Measurements from ENCODE around the gene UTP18.

DNA sequence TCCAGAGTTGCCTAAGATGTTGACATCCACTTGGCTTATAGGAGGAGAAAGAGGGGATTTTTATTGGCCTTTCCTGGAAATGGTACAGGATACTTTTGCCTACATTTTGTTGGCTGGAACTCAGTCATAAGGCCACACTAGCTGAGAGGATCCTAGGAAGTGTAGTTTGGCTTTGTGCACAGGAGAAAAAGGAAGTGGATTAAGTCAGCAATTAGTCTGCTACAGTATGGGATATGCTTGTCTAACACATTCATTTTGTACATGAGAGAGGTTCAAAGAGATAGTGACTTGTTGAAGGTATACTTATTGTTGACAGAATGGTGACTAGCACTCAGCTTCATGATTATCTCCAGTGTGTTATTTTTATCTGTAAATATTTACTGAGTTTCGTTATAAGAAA is 10.3 kb downstream of the UTP18 start:
- TF ChIP-seq POLR2AphosphoS5 (IDR thresholded peaks at IDR 0.05) (no peak), POLR2A (IDR thresholded peaks at IDR 0.05) (no peak)
- TF ChIP-seq, protein P1, sequence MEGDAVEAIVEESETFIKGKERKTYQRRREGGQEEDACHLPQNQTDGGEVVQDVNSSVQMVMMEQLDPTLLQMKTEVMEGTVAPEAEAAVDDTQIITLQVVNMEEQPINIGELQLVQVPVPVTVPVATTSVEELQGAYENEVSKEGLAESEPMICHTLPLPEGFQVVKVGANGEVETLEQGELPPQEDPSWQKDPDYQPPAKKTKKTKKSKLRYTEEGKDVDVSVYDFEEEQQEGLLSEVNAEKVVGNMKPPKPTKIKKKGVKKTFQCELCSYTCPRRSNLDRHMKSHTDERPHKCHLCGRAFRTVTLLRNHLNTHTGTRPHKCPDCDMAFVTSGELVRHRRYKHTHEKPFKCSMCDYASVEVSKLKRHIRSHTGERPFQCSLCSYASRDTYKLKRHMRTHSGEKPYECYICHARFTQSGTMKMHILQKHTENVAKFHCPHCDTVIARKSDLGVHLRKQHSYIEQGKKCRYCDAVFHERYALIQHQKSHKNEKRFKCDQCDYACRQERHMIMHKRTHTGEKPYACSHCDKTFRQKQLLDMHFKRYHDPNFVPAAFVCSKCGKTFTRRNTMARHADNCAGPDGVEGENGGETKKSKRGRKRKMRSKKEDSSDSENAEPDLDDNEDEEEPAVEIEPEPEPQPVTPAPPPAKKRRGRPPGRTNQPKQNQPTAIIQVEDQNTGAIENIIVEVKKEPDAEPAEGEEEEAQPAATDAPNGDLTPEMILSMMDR (IDR thresholded peaks at IDR 0.05) = no peak

Measured in sigmoid colon (tissue), 4 donors.